Activated naive CD8-positive, alpha-beta T cell (primary cell): ENCODE data around the gene NHSL2.
"Not testable (repeated sequence)": the region's sequence is repeated elsewhere in the genome, so short reads cannot be mapped to it uniquely, and the experiment has no call there.

Experiments
- H3K27ac Mint-ChIP-seq: one replicate; pipeline ENCODE4 v1.8.0; 2021; ENCODE audit warnings: mixed read lengths
- H3K27me3 Mint-ChIP-seq: one replicate; pipeline ENCODE4 v1.8.0; 2021; ENCODE audit warnings: mixed read lengths
- H3K36me3 Mint-ChIP-seq: one replicate; pipeline ENCODE4 v1.8.0; 2021; ENCODE audit warnings: mixed read lengths
- H3K4me1 Mint-ChIP-seq: one replicate; pipeline ENCODE4 v1.8.0; 2021; ENCODE audit warnings: low read depth, mixed read lengths
- H3K4me3 Mint-ChIP-seq: one replicate; pipeline ENCODE4 v1.8.0; 2021; ENCODE audit warnings: mild to moderate bottlenecking, mixed read lengths
- H3K9me3 Mint-ChIP-seq: one replicate; pipeline ENCODE4 v1.8.0; 2021; ENCODE audit warnings: low read depth, mixed read lengths

NHSL2 gene

GRCh38 chrX:71910643-71910985 is at the start of gene NHSL2:
TSS of gene NHSL2 (plus strand) at chrX:71910845.
- H3K4me1 Mint-ChIP-seq: peaks cover 5% of the 10 kb centered on the region
- H3K9me3 Mint-ChIP-seq: no peaks in the 10 kb centered on the region
- no peaks in the 10 kb centered on the region for H3K36me3 Mint-ChIP-seq
- H3K4me3 Mint-ChIP-seq: peak within 1 kb of the TSS; percentile 71
- peaks cover 16% of the 10 kb centered on the region for H3K27me3 Mint-ChIP-seq
- H3K27ac Mint-ChIP-seq: no peak within 1 kb of the TSS

- Mint-ChIP-seq H3K4me3 (no peak overlapping the region), H3K36me3 (no peaks in the 10 kb centered on the region), H3K9me3 (no peaks in the 10 kb centered on the region), H3K27me3 (peaks cover 9% of the 10 kb centered on the region), H3K27ac (no peak overlapping the region), H3K4me1 (peaks cover 7% of the 10 kb centered on the region)
Observed at GRCh38 chrX:71867680-71868079, 43.0 kb upstream of the NHSL2 start.

GRCh38 chrX:71869566-71869965 is 41.1 kb upstream of the NHSL2 start:
- not testable (repeated sequence) for H3K36me3 Mint-ChIP-seq, H3K4me1 Mint-ChIP-seq, H3K27me3 Mint-ChIP-seq, H3K9me3 Mint-ChIP-seq, H3K27ac Mint-ChIP-seq
- H3K4me3 Mint-ChIP-seq: peak overlapping the region; percentile 44

GRCh38 chrX:71870208-71871098 is 40.2 kb upstream of the NHSL2 start:
- H3K36me3 Mint-ChIP-seq: no peaks in the 10 kb centered on the region
- H3K4me3 Mint-ChIP-seq: no peak overlapping the region
- peaks cover 7% of the 10 kb centered on the region for H3K4me1 Mint-ChIP-seq
- peaks cover 4% of the 10 kb centered on the region for H3K27me3 Mint-ChIP-seq
- H3K27ac Mint-ChIP-seq: no peak overlapping the region
- no peaks in the 10 kb centered on the region for H3K9me3 Mint-ChIP-seq

GRCh38 chrX:71871367-71871766 is 39.3 kb upstream of the NHSL2 start:
- no peaks in the 10 kb centered on the region for H3K36me3 Mint-ChIP-seq
- no peaks in the 10 kb centered on the region for H3K9me3 Mint-ChIP-seq
- H3K4me1 Mint-ChIP-seq: peaks cover 7% of the 10 kb centered on the region
- no peak overlapping the region for H3K27ac Mint-ChIP-seq
- H3K4me3 Mint-ChIP-seq: no peak overlapping the region
- peaks cover 4% of the 10 kb centered on the region for H3K27me3 Mint-ChIP-seq

- peaks cover 4% of the 10 kb centered on the region for H3K27me3 Mint-ChIP-seq
- peaks cover 7% of the 10 kb centered on the region for H3K4me1 Mint-ChIP-seq
- no peaks in the 10 kb centered on the region for H3K9me3 Mint-ChIP-seq
- H3K4me3 Mint-ChIP-seq: no peak overlapping the region
- no peaks in the 10 kb centered on the region for H3K36me3 Mint-ChIP-seq
- H3K27ac Mint-ChIP-seq: no peak overlapping the region
Observed at GRCh38 chrX:71872542-71873458, 37.8 kb upstream of the NHSL2 start.

GRCh38 chrX:71873459-71873833 is 37.2 kb upstream of the NHSL2 start:
- H3K36me3 Mint-ChIP-seq: no peaks in the 10 kb centered on the region
- H3K9me3 Mint-ChIP-seq: no peaks in the 10 kb centered on the region
- H3K4me1 Mint-ChIP-seq: peaks cover 7% of the 10 kb centered on the region

GRCh38 chrX:71876841-71877240 is 33.8 kb upstream of the NHSL2 start:
- H3K4me3 Mint-ChIP-seq, H3K27ac Mint-ChIP-seq, H3K9me3 Mint-ChIP-seq, H3K36me3 Mint-ChIP-seq, H3K4me1 Mint-ChIP-seq, H3K27me3 Mint-ChIP-seq: not testable (repeated sequence)

More at GRCh38 chrX:71873459-71873833, 37.2 kb upstream of the NHSL2 start:
- H3K4me3 Mint-ChIP-seq: no peak overlapping the region
- no peak overlapping the region for H3K27ac Mint-ChIP-seq
- peaks cover 4% of the 10 kb centered on the region for H3K27me3 Mint-ChIP-seq

- Mint-ChIP-seq H3K4me1 (no peaks in the 10 kb centered on the region), H3K4me3 (no peak overlapping the region)
Observed at GRCh38 chrX:71885099-71885498, 25.5 kb upstream of the NHSL2 start.

GRCh38 chrX:71895607-71896006 is 15.0 kb upstream of the NHSL2 start:
- Mint-ChIP-seq H3K4me3 (no peak overlapping the region), H3K9me3 (no peaks in the 10 kb centered on the region), H3K36me3 (no peaks in the 10 kb centered on the region), H3K27me3 (peaks cover 4% of the 10 kb centered on the region), H3K27ac (no peak overlapping the region), H3K4me1 (peaks cover 2% of the 10 kb centered on the region)

More at GRCh38 chrX:71885099-71885498, 25.5 kb upstream of the NHSL2 start:
- Mint-ChIP-seq H3K36me3 (peaks cover 2% of the 10 kb centered on the region), H3K9me3 (no peaks in the 10 kb centered on the region), H3K27ac (no peak overlapping the region), H3K27me3 (peaks cover 5% of the 10 kb centered on the region)

GRCh38 chrX:71906144-71906543 is 4.5 kb upstream of the NHSL2 start:
- Mint-ChIP-seq H3K4me1 (peaks cover 5% of the 10 kb centered on the region), H3K9me3 (no peaks in the 10 kb centered on the region), H3K27ac (no peak overlapping the region), H3K36me3 (no peaks in the 10 kb centered on the region), H3K27me3 (peaks cover 16% of the 10 kb centered on the region), H3K4me3 (no peak overlapping the region)

GRCh38 chrX:71908387-71908786 is 2.3 kb upstream of the NHSL2 start:
- H3K27ac Mint-ChIP-seq: no peak overlapping the region
- peaks cover 5% of the 10 kb centered on the region for H3K4me1 Mint-ChIP-seq
- H3K9me3 Mint-ChIP-seq: no peaks in the 10 kb centered on the region
- no peaks in the 10 kb centered on the region for H3K36me3 Mint-ChIP-seq
- peaks cover 16% of the 10 kb centered on the region for H3K27me3 Mint-ChIP-seq
- no peak overlapping the region for H3K4me3 Mint-ChIP-seq

- Mint-ChIP-seq H3K4me1 (peaks cover 5% of the 10 kb centered on the region), H3K9me3 (no peaks in the 10 kb centered on the region), H3K36me3 (no peaks in the 10 kb centered on the region), H3K27ac (no peak overlapping the region), H3K4me3 (peak overlapping the region; percentile 71), H3K27me3 (peaks cover 16% of the 10 kb centered on the region)
Observed at GRCh38 chrX:71909956-71910355, 689 bp upstream of the NHSL2 start.

GRCh38 chrX:71910986-71911730 is 513 bp downstream of the NHSL2 start:
- Mint-ChIP-seq H3K4me3 (no peak overlapping the region), H3K9me3 (no peaks in the 10 kb centered on the region), H3K27me3 (peaks cover 16% of the 10 kb centered on the region), H3K4me1 (peaks cover 5% of the 10 kb centered on the region), H3K36me3 (no peaks in the 10 kb centered on the region), H3K27ac (no peak overlapping the region)

GRCh38 chrX:71911731-71912050 is 1.0 kb downstream of the NHSL2 start:
- Mint-ChIP-seq H3K27ac (no peak overlapping the region), H3K4me1 (peaks cover 5% of the 10 kb centered on the region), H3K9me3 (no peaks in the 10 kb centered on the region), H3K27me3 (peaks cover 16% of the 10 kb centered on the region), H3K36me3 (no peaks in the 10 kb centered on the region), H3K4me3 (no peak overlapping the region)
